GM10248 (cell line): ENCODE results near the gene NYAP2.

Experiments used
- CTCF ChIA-PET: fragments of 300-600 bp; sonication (Branson Sonifier 250); formaldehyde crosslinking; extraction: SDS; loops from one replicate; lab custom pipeline; 2021; ENCODE audit warnings: antibody characterized with exemption; lab: Yijun Ruan, JAX
- POLR2A ChIA-PET: fragments of 350-650 bp; sonication (Branson Sonifier 250); formaldehyde crosslinking; extraction: SDS; loops from one replicate; lab custom pipeline; 2020; ENCODE audit warnings: antibody characterized with exemption; lab: Yijun Ruan, JAX
- DNase-seq: peaks from one replicate; pipeline ENCODE4 v3.0.0; 2012; ENCODE audit errors: extremely low spot score
- TF ChIP-seq, protein P1 (sequence below): IDR thresholded peaks from 2 replicates; pipeline ENCODE4 v1.5.1; 2012; ENCODE audit warnings: mild to moderate bottlenecking, low read depth; ENCODE audit errors: extremely low read depth, missing control alignments, control extremely low read depth

Gene NYAP2

DNA sequence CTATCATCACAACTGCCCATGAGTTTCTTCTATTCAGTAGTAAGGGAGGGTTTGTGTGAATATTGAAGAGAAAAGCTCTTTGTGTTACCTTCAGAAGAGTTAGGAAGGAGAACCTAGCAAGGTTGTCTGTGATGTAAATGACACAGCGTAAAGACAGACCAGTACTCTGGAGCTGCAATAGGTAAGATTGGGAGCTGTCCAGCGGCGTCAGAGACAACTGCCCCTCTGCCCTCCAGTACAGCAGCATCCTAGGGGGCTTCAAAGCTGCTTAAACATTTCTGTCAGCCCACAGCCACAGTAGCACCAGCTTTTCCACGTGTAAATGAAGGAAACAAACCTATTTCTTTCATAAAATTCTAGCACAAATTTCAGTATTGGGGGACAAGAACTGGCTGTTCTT lies 34.5 kb downstream of the NYAP2 start:
- no peak for DNase-seq
- TF ChIP-seq, protein P1, sequence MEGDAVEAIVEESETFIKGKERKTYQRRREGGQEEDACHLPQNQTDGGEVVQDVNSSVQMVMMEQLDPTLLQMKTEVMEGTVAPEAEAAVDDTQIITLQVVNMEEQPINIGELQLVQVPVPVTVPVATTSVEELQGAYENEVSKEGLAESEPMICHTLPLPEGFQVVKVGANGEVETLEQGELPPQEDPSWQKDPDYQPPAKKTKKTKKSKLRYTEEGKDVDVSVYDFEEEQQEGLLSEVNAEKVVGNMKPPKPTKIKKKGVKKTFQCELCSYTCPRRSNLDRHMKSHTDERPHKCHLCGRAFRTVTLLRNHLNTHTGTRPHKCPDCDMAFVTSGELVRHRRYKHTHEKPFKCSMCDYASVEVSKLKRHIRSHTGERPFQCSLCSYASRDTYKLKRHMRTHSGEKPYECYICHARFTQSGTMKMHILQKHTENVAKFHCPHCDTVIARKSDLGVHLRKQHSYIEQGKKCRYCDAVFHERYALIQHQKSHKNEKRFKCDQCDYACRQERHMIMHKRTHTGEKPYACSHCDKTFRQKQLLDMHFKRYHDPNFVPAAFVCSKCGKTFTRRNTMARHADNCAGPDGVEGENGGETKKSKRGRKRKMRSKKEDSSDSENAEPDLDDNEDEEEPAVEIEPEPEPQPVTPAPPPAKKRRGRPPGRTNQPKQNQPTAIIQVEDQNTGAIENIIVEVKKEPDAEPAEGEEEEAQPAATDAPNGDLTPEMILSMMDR: no peak
- ChIA-PET CTCF (interaction anchor here (1.8 kb wide), 1 partner anchor 16 kb away, joined by 4 read pairs; no protein-coding TSS in a partner anchor), POLR2A (no interaction called here)

DNA sequence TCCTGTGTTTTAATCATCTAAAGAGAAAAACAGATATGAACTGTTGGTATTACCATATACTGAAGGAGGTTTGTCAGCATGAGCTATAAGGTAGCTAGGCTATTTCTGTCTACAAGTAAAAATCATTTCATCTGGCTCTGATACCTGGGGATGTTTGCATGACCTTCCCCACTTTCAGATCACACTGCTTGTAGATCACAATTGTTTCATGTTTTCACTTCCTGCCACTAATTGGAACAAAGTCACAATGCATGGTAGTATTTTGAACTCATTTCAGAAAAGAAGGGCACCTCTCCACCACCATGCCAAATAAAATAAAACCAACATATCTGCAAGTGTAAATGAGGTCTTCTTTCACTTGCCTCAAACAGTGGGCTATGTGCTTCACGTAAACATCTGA lies 37.8 kb downstream of the NYAP2 start:
- TF ChIP-seq, protein P1: no peak
- CTCF ChIA-PET: no interaction called here
- POLR2A ChIA-PET: no interaction called here
- no peak for DNase-seq

DNA sequence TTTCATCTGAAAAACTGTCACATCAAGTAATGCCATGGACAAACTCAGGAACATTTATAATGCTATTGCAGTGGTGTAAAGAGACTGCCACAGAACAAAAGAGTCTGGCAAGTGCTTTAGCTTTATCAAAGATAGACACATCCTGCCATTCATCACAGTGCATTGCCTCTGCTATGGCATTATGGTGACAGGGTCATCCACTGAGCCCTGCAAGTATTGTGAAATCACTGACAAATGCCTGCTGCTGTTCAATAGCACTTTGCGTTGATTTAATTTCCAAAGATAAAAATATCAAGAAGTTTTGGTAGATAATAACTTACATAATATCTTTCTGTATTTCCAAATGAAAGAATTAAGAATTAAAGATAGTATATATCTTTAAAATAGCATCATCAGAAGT lies 38.7 kb downstream of the NYAP2 start:
- ChIA-PET CTCF (no interaction called here), POLR2A (no interaction called here)
- no peak for DNase-seq
- TF ChIP-seq, protein P1: no peak

DNA sequence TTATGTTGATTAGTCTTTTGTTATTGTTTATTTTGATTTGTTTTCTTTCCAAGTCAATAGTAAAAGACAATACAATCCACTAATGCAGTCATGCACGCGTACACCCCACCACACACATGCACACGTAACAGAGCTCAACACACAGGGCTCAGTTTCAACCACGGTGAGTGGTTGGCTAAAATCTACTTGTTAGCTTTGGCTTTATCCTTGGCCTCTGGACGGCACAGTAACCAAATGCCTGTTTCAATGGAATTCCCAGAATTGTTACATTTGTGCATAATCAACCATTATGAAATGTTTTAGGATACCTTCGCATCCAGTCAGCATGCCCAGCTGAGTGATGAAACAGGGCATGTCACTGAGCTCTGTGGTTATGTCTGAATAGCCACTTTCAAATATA lies 53.2 kb downstream of the NYAP2 start:
- TF ChIP-seq, protein P1: no peak
- POLR2A ChIA-PET: no interaction called here
- DNase-seq: no peak

DNA sequence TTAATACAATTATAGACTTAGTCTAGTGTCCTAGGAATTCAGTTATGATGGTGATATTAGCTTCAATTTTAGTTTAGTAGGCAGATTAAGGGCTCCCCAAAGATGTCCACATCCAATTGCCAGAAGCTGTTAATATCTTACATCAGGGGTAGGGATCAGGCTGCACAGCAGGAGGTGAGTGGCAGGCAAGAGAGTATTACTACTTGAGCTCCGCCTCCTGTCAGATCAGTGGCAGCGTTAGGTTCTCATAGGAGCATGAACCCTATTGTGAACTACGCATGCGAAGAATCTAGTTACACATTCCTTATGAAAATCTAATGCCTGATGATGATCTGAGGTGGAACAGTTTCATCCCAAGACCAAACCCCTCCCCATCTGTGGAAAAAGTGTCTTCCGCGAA lies 54.9 kb downstream of the NYAP2 start:
- POLR2A ChIA-PET: no interaction called here
- DNase-seq: no peak
- CTCF ChIA-PET: interaction anchor here (1.3 kb wide), 1 partner anchor 23 kb away, joined by 3 read pairs; no protein-coding TSS in a partner anchor
- TF ChIP-seq, protein P1: no peak

More for the DNA sequence above, 53.2 kb downstream of the NYAP2 start:
- CTCF ChIA-PET: interaction anchor here (0.7 to 1.3 kb wide), 2 partner anchors 16 to 51 kb away, joined by 3 read pairs; no protein-coding TSS in a partner anchor

DNA sequence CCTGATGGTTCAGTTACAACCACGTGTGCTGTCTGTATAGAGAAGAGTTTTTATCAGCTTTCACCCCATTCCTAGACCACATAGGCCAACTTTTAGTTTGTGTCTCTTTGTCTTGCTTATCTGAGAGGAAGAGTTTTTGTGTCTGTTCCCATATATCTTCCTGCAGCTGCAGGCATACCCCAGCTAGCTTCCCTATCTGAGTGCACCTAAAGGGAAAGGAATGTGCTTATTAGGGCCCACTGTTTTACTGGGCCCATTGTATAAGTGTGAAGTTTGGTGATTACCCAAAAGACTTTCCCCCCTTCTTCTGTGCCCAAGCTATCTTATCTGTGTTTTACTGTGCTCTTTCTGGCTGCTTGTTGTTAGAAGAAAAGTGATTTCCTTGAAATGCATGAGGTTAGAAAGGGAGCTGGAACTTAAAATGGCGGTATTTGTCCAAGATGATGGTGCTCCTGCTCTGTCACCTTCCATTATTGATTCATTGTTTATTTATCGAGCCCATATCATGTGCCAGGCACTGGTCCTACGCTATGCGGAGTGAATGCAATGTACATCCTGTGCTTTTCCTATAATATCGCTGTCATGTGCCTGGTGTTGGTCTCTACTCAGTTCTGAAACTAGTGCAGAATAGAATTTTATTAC lies 57.2 kb downstream of the NYAP2 start:
- DNase-seq: no peak
- TF ChIP-seq, protein P1: no peak
- CTCF ChIA-PET: no interaction called here
- POLR2A ChIA-PET: no interaction called here
